ENCODE data around the gene COQ2.
"Not testable (repeated sequence)": the region's sequence is repeated elsewhere in the genome, so short reads cannot be mapped to it uniquely, and the experiment has no call there.

Gene COQ2

DNA sequence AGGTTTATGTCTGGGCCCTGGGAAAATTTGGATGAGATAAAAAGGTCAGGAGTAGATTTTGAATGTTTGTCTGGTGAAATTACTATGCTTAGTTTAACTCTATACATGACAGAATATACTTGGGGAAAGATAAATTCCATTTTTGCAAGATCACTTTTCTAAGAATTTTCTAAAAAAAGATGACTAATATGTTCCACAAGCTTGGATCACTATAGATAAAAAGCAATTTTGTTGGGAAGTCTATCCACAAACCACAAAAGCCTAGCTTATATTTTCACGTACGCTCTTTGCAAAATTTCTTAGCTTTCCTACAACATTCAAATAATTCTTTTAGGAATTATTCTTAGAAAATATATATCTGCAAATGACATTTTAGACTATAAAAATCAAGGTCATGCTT is 20.6 kb upstream of the COQ2 start:
- H3K79me2 ChIP-seq: no peaks in the 10 kb centered on the region
- H3K27me3 ChIP-seq (ENCODE audit: control insufficient read depth, insufficient read depth, low read length): no peaks in the 10 kb centered on the region
- H3K9me3 ChIP-seq (ENCODE audit: control insufficient read depth, low read length): no peaks in the 10 kb centered on the region
- no peaks in the 10 kb centered on the region for H3K36me3 ChIP-seq (ENCODE audit: control insufficient read depth, insufficient read depth, low read length)
- no peak overlapping the region for H3K9ac ChIP-seq
- no peak overlapping the region for H3K4me3 ChIP-seq (ENCODE audit: low read depth, low read length)
- H3K27ac ChIP-seq: no peak overlapping the region
- H2AFZ ChIP-seq: no peak overlapping the region
- H3K4me2 ChIP-seq (ENCODE audit: low read length): no peak overlapping the region
- H3K4me1 ChIP-seq: no peaks in the 10 kb centered on the region
- TF ChIP-seq, protein P1, sequence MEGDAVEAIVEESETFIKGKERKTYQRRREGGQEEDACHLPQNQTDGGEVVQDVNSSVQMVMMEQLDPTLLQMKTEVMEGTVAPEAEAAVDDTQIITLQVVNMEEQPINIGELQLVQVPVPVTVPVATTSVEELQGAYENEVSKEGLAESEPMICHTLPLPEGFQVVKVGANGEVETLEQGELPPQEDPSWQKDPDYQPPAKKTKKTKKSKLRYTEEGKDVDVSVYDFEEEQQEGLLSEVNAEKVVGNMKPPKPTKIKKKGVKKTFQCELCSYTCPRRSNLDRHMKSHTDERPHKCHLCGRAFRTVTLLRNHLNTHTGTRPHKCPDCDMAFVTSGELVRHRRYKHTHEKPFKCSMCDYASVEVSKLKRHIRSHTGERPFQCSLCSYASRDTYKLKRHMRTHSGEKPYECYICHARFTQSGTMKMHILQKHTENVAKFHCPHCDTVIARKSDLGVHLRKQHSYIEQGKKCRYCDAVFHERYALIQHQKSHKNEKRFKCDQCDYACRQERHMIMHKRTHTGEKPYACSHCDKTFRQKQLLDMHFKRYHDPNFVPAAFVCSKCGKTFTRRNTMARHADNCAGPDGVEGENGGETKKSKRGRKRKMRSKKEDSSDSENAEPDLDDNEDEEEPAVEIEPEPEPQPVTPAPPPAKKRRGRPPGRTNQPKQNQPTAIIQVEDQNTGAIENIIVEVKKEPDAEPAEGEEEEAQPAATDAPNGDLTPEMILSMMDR (IDR thresholded peaks at IDR 0.05): no peak

- no peaks in the 10 kb centered on the region for H3K27me3 ChIP-seq (ENCODE audit: control insufficient read depth, insufficient read depth, low read length)
- no peak overlapping the region for H3K4me2 ChIP-seq (ENCODE audit: low read length)
- TF ChIP-seq, protein P1 (IDR thresholded peaks at IDR 0.05): no peak
- H3K27ac ChIP-seq: no peak overlapping the region
- H3K79me2 ChIP-seq: no peaks in the 10 kb centered on the region
- no peak overlapping the region for H3K4me3 ChIP-seq (ENCODE audit: low read depth, low read length)
- H3K9me3 ChIP-seq (ENCODE audit: control insufficient read depth, low read length): no peaks in the 10 kb centered on the region
- no peaks in the 10 kb centered on the region for H3K4me1 ChIP-seq
- no peak overlapping the region for H3K9ac ChIP-seq
- H2AFZ ChIP-seq: no peak overlapping the region
- H3K36me3 ChIP-seq (ENCODE audit: control insufficient read depth, insufficient read depth, low read length): no peaks in the 10 kb centered on the region
Observed at GRCh38 chr4:83297548-83298260, 13.1 kb upstream of the COQ2 start.

DNA sequence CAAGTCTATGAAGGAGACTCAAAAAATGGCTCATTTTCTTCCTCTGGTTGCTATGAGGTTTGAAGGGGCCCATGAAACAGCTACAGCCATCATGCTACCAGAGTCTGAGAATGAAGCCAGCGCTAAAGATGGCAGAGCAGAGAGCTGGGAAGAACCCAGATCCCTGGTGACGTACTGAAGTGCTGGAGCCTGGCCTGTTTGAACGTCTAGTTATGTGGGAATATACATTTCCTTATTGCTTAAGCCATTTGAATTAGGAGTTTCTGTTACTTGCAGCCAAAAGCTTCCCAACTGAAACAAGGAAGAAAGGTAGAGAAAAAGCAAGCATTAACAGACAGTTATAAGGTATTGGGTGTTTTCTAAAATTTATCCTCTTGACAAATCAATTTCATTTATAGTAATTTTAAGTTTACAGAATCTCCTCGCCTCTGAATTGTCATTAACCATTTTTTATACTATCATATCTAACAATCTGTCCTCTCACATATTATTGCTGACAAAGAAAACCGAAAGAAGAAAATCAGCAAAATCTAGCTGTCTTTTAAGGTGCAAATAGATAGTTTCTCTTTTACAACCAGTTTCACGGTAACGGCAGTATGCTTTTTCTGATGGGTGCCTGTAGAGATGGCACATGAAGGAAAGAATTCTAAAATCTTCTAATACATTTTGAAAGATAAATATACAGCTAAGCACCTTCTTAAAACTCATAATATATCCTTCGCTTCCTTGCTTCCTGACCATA is 8.9 kb upstream of the COQ2 start:
- H3K9me3 ChIP-seq (ENCODE audit: control insufficient read depth, low read length): no peaks in the 10 kb centered on the region
- H3K27ac ChIP-seq: no peak overlapping the region
- no peaks in the 10 kb centered on the region for H3K4me1 ChIP-seq
- no peaks in the 10 kb centered on the region for H3K36me3 ChIP-seq (ENCODE audit: control insufficient read depth, insufficient read depth, low read length)
- H3K27me3 ChIP-seq (ENCODE audit: control insufficient read depth, insufficient read depth, low read length): no peaks in the 10 kb centered on the region
- H2AFZ ChIP-seq: no peak overlapping the region
- H3K79me2 ChIP-seq: no peaks in the 10 kb centered on the region
- TF ChIP-seq, protein P1 (IDR thresholded peaks at IDR 0.05): no peak
- H3K9ac ChIP-seq: no peak overlapping the region
- no peak overlapping the region for H3K4me2 ChIP-seq (ENCODE audit: low read length)
- H3K4me3 ChIP-seq (ENCODE audit: low read depth, low read length): no peak overlapping the region

- not testable (repeated sequence) for H3K79me2 ChIP-seq; H3K36me3 ChIP-seq (ENCODE audit: control insufficient read depth, insufficient read depth, low read length); H2AFZ ChIP-seq; H3K4me1 ChIP-seq; H3K9ac ChIP-seq; H3K4me3 ChIP-seq (ENCODE audit: low read depth, low read length); H3K4me2 ChIP-seq (ENCODE audit: low read length); H3K27ac ChIP-seq; H3K9me3 ChIP-seq (ENCODE audit: control insufficient read depth, low read length); H3K27me3 ChIP-seq (ENCODE audit: control insufficient read depth, insufficient read depth, low read length)
Observed at GRCh38 chr4:83290059-83290774, 5.6 kb upstream of the COQ2 start.

DNA sequence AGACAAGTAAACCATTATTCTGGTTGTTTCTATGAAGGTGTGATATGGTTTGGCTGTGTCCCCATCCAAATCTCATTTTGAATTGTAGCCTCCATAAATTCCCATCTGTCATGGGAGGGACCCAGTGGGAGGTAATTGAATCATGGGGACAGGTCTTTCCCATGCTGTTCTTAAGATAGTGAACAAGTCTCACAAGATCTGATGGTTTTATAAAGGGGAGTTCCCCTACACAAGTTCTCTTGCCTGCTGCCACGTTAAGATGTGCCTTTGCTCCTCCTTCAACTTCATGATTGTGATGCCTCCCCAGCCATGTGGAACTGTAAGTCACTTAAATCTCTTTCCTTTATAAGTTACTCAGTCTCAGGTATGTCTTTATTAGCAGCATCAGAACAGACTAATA is 3.8 kb upstream of the COQ2 start:
- not testable (repeated sequence) for H3K4me2 ChIP-seq (ENCODE audit: low read length); H2AFZ ChIP-seq; H3K36me3 ChIP-seq (ENCODE audit: control insufficient read depth, insufficient read depth, low read length); H3K79me2 ChIP-seq; H3K4me3 ChIP-seq (ENCODE audit: low read depth, low read length); H3K27ac ChIP-seq; H3K4me1 ChIP-seq; H3K27me3 ChIP-seq (ENCODE audit: control insufficient read depth, insufficient read depth, low read length); H3K9me3 ChIP-seq (ENCODE audit: control insufficient read depth, low read length); H3K9ac ChIP-seq
